Measurements from ENCODE around the gene CFAP45. TPM values are rescaled to one million over a fixed set of nuclear protein-coding genes. Genes with fewer than 3 reads are reported as not detected.

The CFAP45 gene
- total and polyA plus RNA-seq, 2 of the 8 experiments (the other 6 are each of a cell fraction or from before 2014, with no cell fraction given): 0.05 TPM; not detected in 1

GRCh38 chr1:159947942-159948341 is 48.0 kb upstream of the CFAP45 start:
- no peak for TF ChIP-seq JUN (IDR thresholded peaks at IDR 0.05; ENCODE audit: low read depth, low read length)
- no peak for TF ChIP-seq NRF1 (IDR thresholded peaks at IDR 0.05; ENCODE audit: low read depth, low read length)
- no peak for TF ChIP-seq CHD2 (IDR thresholded peaks at IDR 0.05; ENCODE audit: low read length)
- TF ChIP-seq NANOG (IDR thresholded peaks at IDR 0.05; ENCODE audit: insufficient read depth, low read depth, low read length, poor library complexity, severe bottlenecking): no peak
- no peak for TF ChIP-seq TCF12 (IDR thresholded peaks at IDR 0.05; ENCODE audit: low read depth, low read length)
- no peak for TF ChIP-seq BRCA1 (IDR thresholded peaks at IDR 0.05; ENCODE audit: low read depth, low read length)
- TF ChIP-seq RBBP5 (IDR thresholded peaks at IDR 0.05; ENCODE audit: borderline replicate concordance, low read depth, low read length): no peak
- TF ChIP-seq FOSL1 (IDR thresholded peaks at IDR 0.05; ENCODE audit: insufficient read depth, low read depth, low read length): no peak
- no peak for TF ChIP-seq KDM5A (IDR thresholded peaks at IDR 0.05; ENCODE audit: low read length)
- no peak for TF ChIP-seq ZNF274 (IDR thresholded peaks at IDR 0.05; ENCODE audit: borderline replicate concordance, extremely low read depth, low read length)

More at GRCh38 chr1:159947942-159948341, 48.0 kb upstream of the CFAP45 start:
- Histone ChIP-seq H3K27me3 (replicated peaks in 1 of 4; ENCODE audit: control insufficient read depth in 3 of 4, extremely low read depth in 1 of 4, insufficient read depth in 3 of 4, low read length in 3 of 4) (no peaks in the 10 kb centered on the region), H2BK12ac (ENCODE audit: low read depth, low read length) (no peak overlapping the region), H3K9ac (replicated peaks in 1 of 4; ENCODE audit: extremely low read depth in 1 of 4, low read depth in 3 of 4, low read length in 3 of 4) (no peak overlapping the region), H3K4ac (replicated peaks; ENCODE audit: insufficient read length, low read depth, low read length) (no peak overlapping the region), H3K4me3 (ENCODE audit: extremely low read depth in 1 of 4, insufficient read depth in 2 of 4, low read depth in 3 of 4, low read length in 4 of 4) (no peak overlapping the region), H4K91ac (replicated peaks; ENCODE audit: insufficient read length, low read length) (no peak overlapping the region), H4K20me1 (replicated peaks in 1 of 2; ENCODE audit: control insufficient read depth in 1 of 2, insufficient read depth in 2 of 2, low read length in 2 of 2) (no peaks in the 10 kb centered on the region), H3K27ac (ENCODE audit: low read depth, low read length) (no peak overlapping the region), H3K79me1 (ENCODE audit: low read depth, low read length) (peaks cover 2% of the 10 kb centered on the region; the same call in 1 of the 2 replicates), H4K8ac (ENCODE audit: extremely low read depth, insufficient read depth, low read length) (no peak overlapping the region), H2BK5ac (ENCODE audit: low read depth, low read length) (no peak overlapping the region), H3K79me2 (ENCODE audit: control insufficient read depth in 1 of 2, insufficient read depth in 2 of 2, low read length in 2 of 2) (peaks cover 3 to 12% of the 10 kb centered on the region in 2 experiments; a peak in 2 of 4 replicates), H2BK15ac (ENCODE audit: low read length) (no peak overlapping the region), H3K36me3 (ENCODE audit: control insufficient read depth in 2 of 4, insufficient read depth in 4 of 4, low read length in 3 of 4) (no peaks in the 10 kb centered on the region), H2AFZ (ENCODE audit: low read length) (no peak overlapping the region), H3K4me1 (replicated peaks in 1 of 4; ENCODE audit: control insufficient read depth in 3 of 4, insufficient read depth in 4 of 4, low read length in 3 of 4) (peaks cover 7 to 15% (median 11%) of the 10 kb centered on the region in 4 experiments), H4K5ac (ENCODE audit: insufficient read length, low read depth, low read length) (no peak overlapping the region), H3K9me3 (ENCODE audit: insufficient read depth in 2 of 2, low read depth in 1 of 2, low read length in 1 of 2) (no peaks in the 10 kb centered on the region), H3K23me2 (ENCODE audit: low read depth, low read length) (peaks cover 10% of the 10 kb centered on the region; the same call in 1 of the 2 replicates), H3K56ac (replicated peaks; ENCODE audit: insufficient read length, low read depth, low read length) (no peak overlapping the region), H2BK20ac (ENCODE audit: low read length) (no peak overlapping the region), H3K4me2 (ENCODE audit: insufficient read depth in 1 of 2, low read depth in 2 of 2, low read length in 2 of 2) (no peak overlapping the region), H3K23ac (ENCODE audit: insufficient read length) (no peak overlapping the region), H3K18ac (ENCODE audit: extremely low read depth, low read length) (no peak overlapping the region), H2BK120ac (replicated peaks; ENCODE audit: low read depth, low read length) (no peak overlapping the region), H2AK5ac (ENCODE audit: low read depth, low read length) (no peak overlapping the region), H3K14ac (ENCODE audit: insufficient read length) (no peak overlapping the region)
- DNase-seq (ENCODE audit: low read depth in 1 of 2, low spot score in 2 of 2): no peak
- POLR2A ChIA-PET (ENCODE audit: partially characterized antibody): interaction anchor here (0.8 to 1.4 kb wide), 2 partner anchors 10 to 60 kb away, joined by 3 read pairs; no protein-coding TSS in a partner anchor
- 100% methylated on average over 1 of the region's 1 CpG; no CpG with 5 or more reads in 1 of the 2 experiments for whole genome bisulfite sequencing, 2 experiments (ENCODE audit: extremely low coverage in 1 of 2, insufficient coverage in 1 of 2, insufficient read length in 1 of 2, insufficient replicate concordance in 2 of 2, low coverage in 1 of 2, low lambda C conversion rate in 2 of 2, missing lambda C conversion rate in 1 of 2)
- FAIRE-seq: no peak
- CTCF ChIA-PET (ENCODE audit: partially characterized antibody): interaction anchor here (0.9 to 35.5 kb wide), 4 partner anchors 11 to 82 kb away, joined by 3 to 696 read pairs (median 67); no protein-coding TSS in a partner anchor

All from H1 (cell line).